ENCODE data around the gene LRMDA.

GRCh38 chr10:76067447-76067846 lies 636.0 kb downstream of the LRMDA start:
- TF ChIP-seq, protein P1, sequence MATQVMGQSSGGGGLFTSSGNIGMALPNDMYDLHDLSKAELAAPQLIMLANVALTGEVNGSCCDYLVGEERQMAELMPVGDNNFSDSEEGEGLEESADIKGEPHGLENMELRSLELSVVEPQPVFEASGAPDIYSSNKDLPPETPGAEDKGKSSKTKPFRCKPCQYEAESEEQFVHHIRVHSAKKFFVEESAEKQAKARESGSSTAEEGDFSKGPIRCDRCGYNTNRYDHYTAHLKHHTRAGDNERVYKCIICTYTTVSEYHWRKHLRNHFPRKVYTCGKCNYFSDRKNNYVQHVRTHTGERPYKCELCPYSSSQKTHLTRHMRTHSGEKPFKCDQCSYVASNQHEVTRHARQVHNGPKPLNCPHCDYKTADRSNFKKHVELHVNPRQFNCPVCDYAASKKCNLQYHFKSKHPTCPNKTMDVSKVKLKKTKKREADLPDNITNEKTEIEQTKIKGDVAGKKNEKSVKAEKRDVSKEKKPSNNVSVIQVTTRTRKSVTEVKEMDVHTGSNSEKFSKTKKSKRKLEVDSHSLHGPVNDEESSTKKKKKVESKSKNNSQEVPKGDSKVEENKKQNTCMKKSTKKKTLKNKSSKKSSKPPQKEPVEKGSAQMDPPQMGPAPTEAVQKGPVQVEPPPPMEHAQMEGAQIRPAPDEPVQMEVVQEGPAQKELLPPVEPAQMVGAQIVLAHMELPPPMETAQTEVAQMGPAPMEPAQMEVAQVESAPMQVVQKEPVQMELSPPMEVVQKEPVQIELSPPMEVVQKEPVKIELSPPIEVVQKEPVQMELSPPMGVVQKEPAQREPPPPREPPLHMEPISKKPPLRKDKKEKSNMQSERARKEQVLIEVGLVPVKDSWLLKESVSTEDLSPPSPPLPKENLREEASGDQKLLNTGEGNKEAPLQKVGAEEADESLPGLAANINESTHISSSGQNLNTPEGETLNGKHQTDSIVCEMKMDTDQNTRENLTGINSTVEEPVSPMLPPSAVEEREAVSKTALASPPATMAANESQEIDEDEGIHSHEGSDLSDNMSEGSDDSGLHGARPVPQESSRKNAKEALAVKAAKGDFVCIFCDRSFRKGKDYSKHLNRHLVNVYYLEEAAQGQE (IDR thresholded peaks at IDR 0.05) = no peak
- no peak for TF ChIP-seq EP300 (IDR thresholded peaks at IDR 0.05)
- no peak for TF ChIP-seq CTCF (IDR thresholded peaks at IDR 0.05)
- no peak for TF ChIP-seq POLR2A (IDR thresholded peaks at IDR 0.05; ENCODE audit: low read length)

Measured in A549 (cell line).